ENCODE results near the gene SERPINB6.

- TF ChIP-seq, protein P1, sequence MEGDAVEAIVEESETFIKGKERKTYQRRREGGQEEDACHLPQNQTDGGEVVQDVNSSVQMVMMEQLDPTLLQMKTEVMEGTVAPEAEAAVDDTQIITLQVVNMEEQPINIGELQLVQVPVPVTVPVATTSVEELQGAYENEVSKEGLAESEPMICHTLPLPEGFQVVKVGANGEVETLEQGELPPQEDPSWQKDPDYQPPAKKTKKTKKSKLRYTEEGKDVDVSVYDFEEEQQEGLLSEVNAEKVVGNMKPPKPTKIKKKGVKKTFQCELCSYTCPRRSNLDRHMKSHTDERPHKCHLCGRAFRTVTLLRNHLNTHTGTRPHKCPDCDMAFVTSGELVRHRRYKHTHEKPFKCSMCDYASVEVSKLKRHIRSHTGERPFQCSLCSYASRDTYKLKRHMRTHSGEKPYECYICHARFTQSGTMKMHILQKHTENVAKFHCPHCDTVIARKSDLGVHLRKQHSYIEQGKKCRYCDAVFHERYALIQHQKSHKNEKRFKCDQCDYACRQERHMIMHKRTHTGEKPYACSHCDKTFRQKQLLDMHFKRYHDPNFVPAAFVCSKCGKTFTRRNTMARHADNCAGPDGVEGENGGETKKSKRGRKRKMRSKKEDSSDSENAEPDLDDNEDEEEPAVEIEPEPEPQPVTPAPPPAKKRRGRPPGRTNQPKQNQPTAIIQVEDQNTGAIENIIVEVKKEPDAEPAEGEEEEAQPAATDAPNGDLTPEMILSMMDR (IDR thresholded peaks at IDR 0.05), result no peak
- no peak for TF ChIP-seq TCF7L2 (IDR thresholded peaks at IDR 0.05; ENCODE audit: low read depth, low read length)
- no peak for TF ChIP-seq REST (IDR thresholded peaks at IDR 0.05; ENCODE audit: insufficient read depth in 1 of 2, low read depth in 2 of 2, low read length in 1 of 2)
- no peak for TF ChIP-seq SIN3A (IDR thresholded peaks at IDR 0.05; ENCODE audit: borderline replicate concordance, insufficient read depth, low read depth, low read length)
- TF ChIP-seq POLR2AphosphoS5 (IDR thresholded peaks at IDR 0.05; ENCODE audit: low read depth, low read length), result no peak
Observed at GRCh38 chr6:2973676-2974075, 2.3 kb upstream of the SERPINB6 start.
